ENCODE results near the gene CD302.
"Not testable (repeated sequence)": the region's sequence is repeated elsewhere in the genome, so short reads cannot be mapped to it uniquely, and the experiment has no call there.

Gene CD302

GRCh38 chr2:159792599-159792998, 5.4 kb downstream of the CD302 start:
- no peak for TF ChIP-seq CTCF (IDR thresholded peaks at IDR 0.05)
- Histone ChIP-seq H3K4me1 (peaks cover 0 to 61% (median 10%) of the 10 kb centered on the region in 4 donors), H3K27me3 (no peaks in the 10 kb centered on the region), H3K27ac (no peak overlapping the region), H3K4me3 (no peak overlapping the region), H3K36me3 (no peaks in the 10 kb centered on the region), H3K9me3 (no peaks in the 10 kb centered on the region)
- no peak for DNase-seq
- intact Hi-C loops (cut with DNase I; ENCODE audit: low total_unique reads), result loop anchor here (10.0 kb wide), 1 partner anchor 178 kb away; the partner anchor contains the start of gene BAZ2B

- no peaks in the 10 kb centered on the region for H3K36me3 ChIP-seq
These were observed 6.0 kb downstream of the CD302 start for GRCh38 chr2:159792036-159792435.

GRCh38 chr2:159790323-159790722, 7.7 kb downstream of the CD302 start:
- H3K4me3 ChIP-seq, result no peak overlapping the region
- H3K36me3 ChIP-seq, result no peaks in the 10 kb centered on the region
- no peaks in the 10 kb centered on the region for H3K27me3 ChIP-seq
- no peak for TF ChIP-seq CTCF (IDR thresholded peaks at IDR 0.05)
- no peaks in the 10 kb centered on the region for H3K9me3 ChIP-seq
- no peak for DNase-seq
- H3K27ac ChIP-seq, result no peak overlapping the region
- peaks cover 0 to 43% (median 2%) of the 10 kb centered on the region in 4 donors for H3K4me1 ChIP-seq
- intact Hi-C loops (cut with DNase I; ENCODE audit: low total_unique reads), result loop anchor here (10.0 kb wide), 1 partner anchor 176 kb away; the partner anchor contains the start of gene BAZ2B

More at GRCh38 chr2:159792036-159792435, 6.0 kb downstream of the CD302 start:
- peaks cover 0 to 60% (median 9%) of the 10 kb centered on the region in 4 donors for H3K4me1 ChIP-seq
- no peak overlapping the region for H3K4me3 ChIP-seq
- H3K27me3 ChIP-seq, result no peaks in the 10 kb centered on the region
- no peaks in the 10 kb centered on the region for H3K9me3 ChIP-seq
- intact Hi-C loops (cut with DNase I; ENCODE audit: low total_unique reads), result loop anchor here (10.0 kb wide), 1 partner anchor 177 kb away; the partner anchor contains the start of gene BAZ2B
- H3K27ac ChIP-seq, result no peak overlapping the region
- DNase-seq, result no peak
- TF ChIP-seq CTCF (IDR thresholded peaks at IDR 0.05), result no peak

GRCh38 chr2:159788253-159788652, 9.8 kb downstream of the CD302 start:
- TF ChIP-seq CTCF (IDR thresholded peaks at IDR 0.05), result no peak
- Histone ChIP-seq H3K9me3 (no peaks in the 10 kb centered on the region), H3K27ac (no peak overlapping the region), H3K27me3 (no peaks in the 10 kb centered on the region), H3K4me3 (no peak overlapping the region), H3K36me3 (no peaks in the 10 kb centered on the region), H3K4me1 (peaks cover 0 to 28% (median 2%) of the 10 kb centered on the region in 4 donors)
- DNase-seq, result no peak
- intact Hi-C loops (cut with DNase I; ENCODE audit: low total_unique reads), result no loop called here

GRCh38 chr2:159787647-159788046, 10.4 kb downstream of the CD302 start:
- H3K4me3 ChIP-seq; H3K27me3 ChIP-seq; intact Hi-C loops (cut with DNase I; ENCODE audit: low total_unique reads); H3K27ac ChIP-seq; H3K36me3 ChIP-seq; H3K9me3 ChIP-seq; DNase-seq: not testable (repeated sequence)
- peaks cover 0 to 27% (median 0%) of the 10 kb centered on the region in 4 donors for H3K4me1 ChIP-seq

- DNase-seq, result no peak
- TF ChIP-seq CTCF (IDR thresholded peaks at IDR 0.05), result no peak
These were observed 11.1 kb downstream of the CD302 start for GRCh38 chr2:159786938-159787337.

More at GRCh38 chr2:159786938-159787337, 11.1 kb downstream of the CD302 start:
- intact Hi-C loops (cut with DNase I; ENCODE audit: low total_unique reads), result no loop called here
- Histone ChIP-seq H3K27ac (no peak overlapping the region), H3K27me3 (no peaks in the 10 kb centered on the region), H3K4me3 (no peak overlapping the region), H3K9me3 (no peaks in the 10 kb centered on the region), H3K36me3 (no peaks in the 10 kb centered on the region), H3K4me1 (peaks cover 0 to 27% (median 0%) of the 10 kb centered on the region in 4 donors)

All from tibial artery (tissue), 4 donors.